Activated CD4-positive, alpha-beta T cell treated with anti-CD3 and anti-CD28 coated beads, Interleukin-2, Interleukin-4, amounts not matched to agents 100 ng/mL and 50 ng/mL, durations not matched to agents 16 hours and 8 hours (primary cell): ENCODE results near the gene NPTXR.

Source experiments
- DNase-seq: peaks from one replicate; pipeline ENCODE4 v3.0.0-alpha.2; 2020; ENCODE audit warnings: low spot score

Gene NPTXR

GRCh38 chr22:38796262-38796957 is 47.4 kb downstream of the NPTXR start:
- no peak for DNase-seq

- no peak for DNase-seq
These were observed 48.3 kb downstream of the NPTXR start for GRCh38 chr22:38795569-38795968.

- DNase-seq, result peak; percentile 97
These were observed 49.9 kb downstream of the NPTXR start, which contains the start of gene DNAL4 for GRCh38 chr22:38793721-38794466. Gene DNAL4, minus strand, starts transcription at chr22:38794143. Its CDS starts 11,412 bp downstream, at chr22:38782731.

DNA sequence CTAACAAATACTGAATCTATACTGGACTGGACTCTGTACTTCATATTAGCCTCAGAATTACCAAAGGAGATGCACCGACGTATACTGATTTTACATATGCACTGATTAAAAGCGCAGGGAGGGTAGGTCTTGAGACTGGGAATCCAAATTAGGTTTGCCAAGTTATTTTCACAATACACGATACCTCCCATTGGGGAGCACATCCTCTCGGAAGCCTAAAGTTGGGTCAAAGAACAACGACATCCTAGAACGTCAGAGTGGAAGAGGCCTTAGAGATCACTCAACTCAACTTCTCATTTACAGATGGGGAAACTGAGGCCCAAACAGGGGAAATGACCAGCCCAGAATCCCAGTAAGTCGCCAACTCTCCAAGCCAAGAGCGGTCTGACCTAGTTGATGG is 50.5 kb downstream of the NPTXR start:
- DNase-seq, result no peak

- peak; percentile 32 for DNase-seq
These were observed 51.0 kb downstream of the NPTXR start for GRCh38 chr22:38792833-38793232.

GRCh38 chr22:38789606-38790005 is 54.2 kb downstream of the NPTXR start:
- DNase-seq, result no peak

- DNase-seq, result no peak
These were observed 55.0 kb downstream of the NPTXR start for GRCh38 chr22:38788846-38789245.

- no peak for DNase-seq
These were observed 55.6 kb downstream of the NPTXR start for GRCh38 chr22:38788021-38788816.

GRCh38 chr22:38786631-38787030 is 57.2 kb downstream of the NPTXR start:
- DNase-seq, result no peak

DNA sequence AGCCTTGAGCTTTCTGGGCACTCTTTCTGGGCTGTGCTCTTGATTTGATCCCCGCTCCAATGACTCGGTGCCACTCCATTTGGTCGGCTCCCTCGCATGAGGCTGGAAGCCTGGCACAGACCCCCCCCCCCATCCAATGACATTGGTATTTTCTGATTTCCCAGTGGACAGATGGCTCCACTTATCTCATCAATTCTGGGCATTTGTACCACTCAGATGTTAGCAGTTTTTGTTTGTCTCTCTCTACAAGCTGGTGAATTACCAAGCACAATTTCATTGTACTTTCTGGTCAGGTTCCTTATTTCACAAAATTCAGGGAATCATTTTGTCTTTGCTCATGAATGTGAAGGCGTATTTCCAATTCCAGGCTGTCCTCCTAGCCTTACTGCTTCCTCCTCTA is 59.0 kb downstream of the NPTXR start:
- no peak for DNase-seq

GRCh38 chr22:38784035-38784434 is 59.8 kb downstream of the NPTXR start:
- no peak for DNase-seq

- DNase-seq, result no peak
These were observed 60.7 kb downstream of the NPTXR start for GRCh38 chr22:38783095-38783615.

DNA sequence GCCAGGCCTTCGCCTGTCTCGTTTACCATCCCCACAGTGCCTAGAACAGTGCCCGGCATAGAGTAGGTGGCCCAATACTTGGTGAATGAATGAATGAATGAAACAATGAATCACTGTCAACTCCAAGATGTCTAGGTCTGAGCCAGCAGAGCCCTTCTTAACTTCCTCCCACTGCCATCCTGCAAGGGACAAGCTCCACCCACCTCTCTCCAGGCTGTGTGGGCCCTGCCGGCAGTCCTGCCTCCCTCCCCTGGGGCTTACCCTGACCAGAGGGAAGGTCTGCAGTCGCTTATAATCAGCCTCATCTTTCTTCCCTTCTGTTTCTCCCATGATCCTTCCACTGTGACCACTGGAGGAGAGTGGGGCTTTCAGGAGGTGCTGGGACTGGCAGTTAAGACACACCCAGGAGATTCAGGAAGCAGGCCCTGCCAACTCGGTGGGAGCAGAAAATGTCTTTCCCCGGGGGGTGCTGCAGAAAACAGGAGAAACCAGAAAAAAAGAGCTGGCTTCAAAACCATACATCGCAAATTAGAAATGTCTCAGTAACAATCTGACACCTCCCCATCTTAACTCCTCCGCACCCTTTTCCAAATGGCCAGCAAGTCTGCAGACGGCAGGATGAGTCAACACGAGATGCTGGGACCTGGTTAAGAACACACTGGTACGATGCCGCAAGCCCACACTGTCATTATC is 61.3 kb downstream of the NPTXR start:
- DNase-seq, result no peak

GRCh38 chr22:38781033-38781432 is 62.8 kb downstream of the NPTXR start:
- no peak for DNase-seq

GRCh38 chr22:38777087-38777671 is 66.6 kb downstream of the NPTXR start:
- DNase-seq, result no peak

DNA sequence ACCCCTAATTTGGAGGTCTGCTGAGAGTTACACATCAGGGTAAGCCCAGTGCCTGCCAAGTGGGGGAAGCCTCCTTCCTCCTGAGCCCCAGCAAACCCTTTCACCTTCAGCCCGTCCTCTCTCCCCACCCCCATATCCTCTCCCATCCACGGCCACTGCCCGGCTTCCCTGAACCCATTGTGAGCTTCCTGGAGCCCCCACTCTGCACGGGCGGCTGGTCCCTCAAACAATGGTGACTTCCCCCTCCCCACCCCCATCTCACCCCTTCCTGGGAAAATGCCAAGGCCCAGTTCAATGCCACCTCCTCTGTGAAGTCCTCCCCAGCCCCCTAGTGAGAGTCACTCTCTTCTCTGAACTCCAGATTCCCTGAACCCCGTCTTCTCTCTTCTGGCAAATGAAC is 67.7 kb downstream of the NPTXR start:
- DNase-seq, result no peak

DNA sequence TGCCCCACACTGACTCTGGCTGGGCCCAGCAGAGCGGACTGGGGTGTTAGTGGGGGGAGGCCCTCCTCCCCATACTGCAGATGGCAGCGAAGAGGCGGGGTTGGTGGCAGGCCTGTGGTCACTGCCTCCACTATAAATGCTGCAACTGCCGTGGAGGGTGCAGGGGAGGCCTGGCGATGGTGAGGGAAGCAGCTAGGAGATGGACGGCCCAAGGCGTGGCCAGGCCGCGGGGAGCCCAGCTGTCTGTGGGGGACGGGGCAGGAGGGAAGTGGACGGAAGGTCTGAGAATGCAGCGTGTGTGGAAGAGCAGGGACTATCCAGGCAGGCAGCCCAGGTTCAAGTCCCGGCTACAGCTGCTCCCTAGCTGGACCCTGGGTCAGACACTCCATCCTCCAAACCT is 68.2 kb downstream of the NPTXR start:
- no peak for DNase-seq

- DNase-seq, result no peak
These were observed 69.2 kb downstream of the NPTXR start for GRCh38 chr22:38774496-38775166.

- no peak for DNase-seq
These were observed 70.4 kb downstream of the NPTXR start for GRCh38 chr22:38773363-38773946.

GRCh38 chr22:38772623-38772873 is 71.3 kb downstream of the NPTXR start:
- DNase-seq, result no peak
